IPS-20b (cell line): ENCODE measurements around the gene LGMN.

Experiments used
- H3K27ac ChIP-seq: one replicate; pipeline ENCODE4 v1.5.1; 2013; ENCODE audit warnings: low read length
- H3K27me3 ChIP-seq: 2 replicates; pipeline ENCODE4 v1.6.1; 2013; ENCODE audit warnings: mild to moderate bottlenecking, low read length, inconsistent platforms; ENCODE audit not compliant: insufficient read depth
- H3K36me3 ChIP-seq: 2 replicates; pipeline ENCODE4 v1.6.1; 2013; ENCODE audit warnings: low read depth, mild to moderate bottlenecking, inconsistent platforms, low read length, moderate library complexity; ENCODE audit not compliant: insufficient read depth
- H3K4me1 ChIP-seq: 2 replicates; pipeline ENCODE4 v1.6.1; 2013; ENCODE audit warnings: mild to moderate bottlenecking, control low read depth, inconsistent platforms, low read length, moderate library complexity; ENCODE audit not compliant: insufficient read depth
- H3K4me3 ChIP-seq: 2 replicates; pipeline ENCODE4 v1.5.1; 2013; ENCODE audit warnings: mild to moderate bottlenecking, low read length, inconsistent platforms
- H3K9ac ChIP-seq: 2 replicates; pipeline ENCODE4 v1.6.1; 2013; ENCODE audit warnings: low read depth, mild to moderate bottlenecking, inconsistent platforms, low read length, moderate library complexity
- H3K9me3 ChIP-seq: 2 replicates; pipeline ENCODE4 v1.6.1; 2013; ENCODE audit warnings: mild to moderate bottlenecking, low read depth, low read length, inconsistent platforms; ENCODE audit not compliant: insufficient read depth

The LGMN gene

DNA sequence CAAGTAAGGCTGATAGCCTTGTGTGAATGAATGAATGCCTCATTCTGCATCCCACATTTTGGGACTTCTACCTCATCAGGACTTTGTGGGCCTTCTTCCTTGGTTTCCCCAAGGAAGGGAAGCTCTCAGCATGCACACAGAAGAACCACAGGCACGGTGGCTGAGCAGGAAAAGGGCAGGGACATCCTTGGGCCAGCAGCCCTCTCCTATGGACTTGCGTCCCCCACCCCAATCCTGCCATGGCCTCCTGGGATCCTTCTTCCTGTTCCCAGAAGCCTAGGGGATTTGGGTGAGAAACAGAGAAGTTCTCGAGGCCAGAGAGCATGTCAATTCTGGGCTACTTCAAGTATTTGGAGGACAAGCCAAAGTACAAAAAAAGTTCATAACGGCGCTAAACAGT is 69.7 kb downstream of the LGMN start:
- Histone ChIP-seq H3K27me3 (no peaks in the 10 kb centered on the region), H3K9ac (no peak overlapping the region), H3K4me3 (no peak overlapping the region), H3K36me3 (no peaks in the 10 kb centered on the region), H3K4me1 (no peaks in the 10 kb centered on the region), H3K9me3 (no peaks in the 10 kb centered on the region), H3K27ac (no peak overlapping the region)

- Histone ChIP-seq H3K36me3 (no peaks in the 10 kb centered on the region), H3K9me3 (no peaks in the 10 kb centered on the region), H3K27me3 (no peaks in the 10 kb centered on the region), H3K4me1 (no peaks in the 10 kb centered on the region), H3K27ac (no peak overlapping the region), H3K4me3 (no peak overlapping the region), H3K9ac (no peak overlapping the region)
These were observed 70.5 kb downstream of the LGMN start for GRCh38 chr14:92677955-92678354.

DNA sequence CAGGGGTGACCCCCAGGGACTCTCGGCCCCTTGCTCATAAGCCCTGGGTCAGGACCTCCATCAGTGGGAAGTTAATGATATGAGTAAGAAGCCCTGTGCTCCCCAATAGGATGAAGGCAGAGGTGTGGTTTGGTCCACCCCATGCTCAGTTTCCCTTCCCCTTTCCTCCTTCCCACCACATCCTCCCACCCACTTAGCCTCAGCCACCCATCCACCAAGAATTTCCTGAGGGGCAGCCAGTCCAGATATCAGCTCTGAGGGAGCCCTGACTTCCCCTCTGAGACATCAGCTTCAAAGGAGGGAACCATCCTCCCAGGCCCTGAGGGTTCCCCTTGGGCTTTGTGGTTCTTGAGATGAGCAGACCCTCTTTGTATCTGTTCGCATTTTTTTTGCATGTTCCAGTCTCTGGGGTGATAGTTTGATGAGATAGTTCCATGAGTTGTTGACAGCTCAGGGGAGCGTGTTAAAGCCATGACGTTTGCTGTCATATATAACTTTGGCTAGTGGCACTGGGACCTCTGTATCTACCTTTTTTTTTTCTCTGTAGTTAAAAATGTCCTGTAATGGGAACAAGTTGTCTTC is 71.2 kb downstream of the LGMN start:
- H3K9me3 ChIP-seq = no peaks in the 10 kb centered on the region
- no peak overlapping the region for H3K4me3 ChIP-seq
- no peaks in the 10 kb centered on the region for H3K36me3 ChIP-seq
- H3K4me1 ChIP-seq = no peaks in the 10 kb centered on the region
- H3K9ac ChIP-seq = no peak overlapping the region
- no peaks in the 10 kb centered on the region for H3K27me3 ChIP-seq
- no peak overlapping the region for H3K27ac ChIP-seq

DNA sequence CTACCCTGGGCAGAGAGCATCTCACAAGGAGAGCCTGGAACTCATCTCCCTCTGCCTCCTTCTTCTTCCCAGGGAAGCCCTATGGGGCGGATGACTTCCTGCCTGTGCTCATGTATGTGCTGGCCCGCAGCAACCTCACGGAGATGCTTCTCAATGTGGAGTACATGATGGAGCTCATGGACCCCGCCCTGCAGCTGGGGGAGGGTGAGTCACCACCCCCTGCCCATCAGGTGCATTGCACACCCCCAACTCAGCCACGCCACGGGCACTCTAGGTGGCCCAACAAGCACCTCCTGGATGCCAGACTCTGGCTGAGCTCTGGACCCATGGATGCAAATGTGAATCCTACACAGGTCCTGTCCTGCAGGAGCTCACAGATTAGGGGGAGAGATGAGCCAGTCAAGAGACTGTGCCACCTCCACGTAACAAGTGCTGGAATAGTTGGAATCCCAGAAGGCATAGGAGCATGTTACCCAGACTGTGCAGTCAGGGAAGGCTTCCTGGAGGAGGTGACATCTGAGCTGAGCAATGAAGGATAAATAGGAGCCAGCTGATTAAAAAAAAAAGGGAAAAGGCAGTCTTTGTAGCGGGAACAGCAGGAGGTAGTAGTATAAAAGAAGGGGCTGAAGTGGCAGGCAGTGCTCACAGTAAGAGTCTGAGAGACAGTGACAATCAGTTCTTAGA is 71.9 kb downstream of the LGMN start:
- Histone ChIP-seq H3K9me3 (no peaks in the 10 kb centered on the region), H3K9ac (no peak overlapping the region), H3K27me3 (no peaks in the 10 kb centered on the region), H3K4me1 (no peaks in the 10 kb centered on the region), H3K36me3 (no peaks in the 10 kb centered on the region), H3K4me3 (no peak overlapping the region), H3K27ac (no peak overlapping the region)

DNA sequence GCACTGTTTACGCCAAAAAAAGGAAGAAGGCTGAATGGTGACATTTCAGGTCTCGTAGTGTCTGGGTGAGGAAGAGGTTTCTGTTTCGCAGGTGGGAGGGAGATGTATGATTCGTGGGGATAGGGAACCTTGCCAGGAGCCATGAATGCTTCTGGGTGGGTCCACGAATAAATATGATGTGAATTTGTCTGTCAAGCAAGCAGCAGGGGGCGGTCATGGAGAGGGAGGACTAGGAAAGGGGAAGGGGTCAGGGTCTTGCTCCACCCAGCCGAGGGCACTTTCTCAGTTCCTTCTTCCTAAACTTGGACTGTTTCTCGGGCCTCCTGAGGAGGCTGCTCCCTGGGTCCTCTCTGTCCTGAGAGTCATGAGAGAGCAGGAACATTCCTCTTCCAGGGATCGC is 72.5 kb downstream of the LGMN start:
- Histone ChIP-seq H3K36me3 (no peaks in the 10 kb centered on the region), H3K9ac (no peak overlapping the region), H3K27ac (no peak overlapping the region), H3K27me3 (no peaks in the 10 kb centered on the region), H3K4me1 (no peaks in the 10 kb centered on the region), H3K4me3 (no peak overlapping the region), H3K9me3 (no peaks in the 10 kb centered on the region)

DNA sequence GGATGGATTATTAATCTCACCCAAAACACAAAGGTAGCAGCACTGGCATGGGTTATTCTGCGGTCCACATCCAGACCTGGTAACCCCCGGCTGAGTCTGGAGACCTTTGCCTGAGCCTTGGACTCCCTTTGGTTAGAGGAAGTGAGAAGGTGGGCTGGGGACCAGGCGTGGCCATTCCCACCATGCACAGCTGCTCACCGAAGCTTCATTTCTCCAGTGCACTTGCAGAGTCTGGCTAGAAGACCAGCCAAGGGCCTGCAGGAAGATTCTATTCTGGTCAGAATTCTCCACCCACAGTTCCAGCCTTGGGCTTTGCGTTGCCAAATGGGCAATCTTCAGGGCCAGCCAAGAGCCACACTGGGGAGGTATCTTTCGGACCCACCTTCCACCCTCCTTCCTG is 73.0 kb downstream of the LGMN start:
- Histone ChIP-seq H3K36me3 (no peaks in the 10 kb centered on the region), H3K27me3 (no peaks in the 10 kb centered on the region), H3K27ac (no peak overlapping the region), H3K9ac (no peak overlapping the region), H3K9me3 (no peaks in the 10 kb centered on the region), H3K4me3 (no peak overlapping the region), H3K4me1 (no peaks in the 10 kb centered on the region)

- Histone ChIP-seq H3K9ac (no peak overlapping the region), H3K9me3 (no peaks in the 10 kb centered on the region), H3K4me3 (no peak overlapping the region), H3K27me3 (no peaks in the 10 kb centered on the region), H3K27ac (no peak overlapping the region), H3K4me1 (no peaks in the 10 kb centered on the region), H3K36me3 (no peaks in the 10 kb centered on the region)
These were observed 74.8 kb downstream of the LGMN start for GRCh38 chr14:92673601-92674150.

DNA sequence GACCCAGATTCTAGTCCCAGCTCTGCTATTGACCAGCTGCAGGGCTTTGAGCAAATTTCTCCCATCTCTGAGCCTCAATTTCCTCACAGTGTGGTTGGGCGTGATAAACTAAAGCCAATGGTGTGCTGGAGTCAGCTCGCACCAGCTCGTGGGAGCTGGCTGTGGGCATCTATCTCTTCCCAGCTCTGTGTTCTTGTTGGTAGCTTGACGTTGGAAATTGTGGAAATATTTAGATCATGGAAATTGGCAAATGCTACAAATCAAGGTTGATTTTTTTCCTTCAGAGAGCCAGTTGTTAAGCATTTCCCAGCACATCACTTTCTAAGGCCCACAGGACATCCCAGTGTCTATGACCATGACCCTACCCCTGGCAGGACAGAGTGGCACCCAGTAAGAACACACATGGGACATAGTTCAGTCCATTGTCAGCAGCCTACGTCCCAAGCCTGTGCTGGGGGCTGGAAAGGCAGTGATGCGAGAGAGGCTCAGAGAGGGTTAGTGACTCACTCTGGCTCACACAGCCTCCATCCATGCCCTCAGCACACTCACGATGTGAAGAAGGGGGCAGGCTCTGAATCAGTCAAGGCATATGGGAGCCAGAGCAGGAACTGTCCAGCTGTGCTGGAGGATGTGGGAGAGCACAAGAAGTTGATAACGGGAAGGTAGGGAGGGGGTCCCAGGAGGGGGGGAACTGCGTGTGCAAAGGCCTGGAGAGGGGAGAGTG is 77.6 kb downstream of the LGMN start:
- Histone ChIP-seq H3K4me1 (no peaks in the 10 kb centered on the region), H3K27me3 (no peaks in the 10 kb centered on the region), H3K9me3 (no peaks in the 10 kb centered on the region), H3K9ac (no peak overlapping the region), H3K27ac (no peak overlapping the region), H3K4me3 (no peak overlapping the region), H3K36me3 (no peaks in the 10 kb centered on the region)

- H3K9me3 ChIP-seq = no peaks in the 10 kb centered on the region
- H3K36me3 ChIP-seq = no peaks in the 10 kb centered on the region
- H3K9ac ChIP-seq = no peak overlapping the region
- no peak overlapping the region for H3K4me3 ChIP-seq
- H3K27me3 ChIP-seq = no peaks in the 10 kb centered on the region
- no peaks in the 10 kb centered on the region for H3K4me1 ChIP-seq
- H3K27ac ChIP-seq = no peak overlapping the region
These were observed 78.3 kb downstream of the LGMN start for GRCh38 chr14:92670160-92670559.

DNA sequence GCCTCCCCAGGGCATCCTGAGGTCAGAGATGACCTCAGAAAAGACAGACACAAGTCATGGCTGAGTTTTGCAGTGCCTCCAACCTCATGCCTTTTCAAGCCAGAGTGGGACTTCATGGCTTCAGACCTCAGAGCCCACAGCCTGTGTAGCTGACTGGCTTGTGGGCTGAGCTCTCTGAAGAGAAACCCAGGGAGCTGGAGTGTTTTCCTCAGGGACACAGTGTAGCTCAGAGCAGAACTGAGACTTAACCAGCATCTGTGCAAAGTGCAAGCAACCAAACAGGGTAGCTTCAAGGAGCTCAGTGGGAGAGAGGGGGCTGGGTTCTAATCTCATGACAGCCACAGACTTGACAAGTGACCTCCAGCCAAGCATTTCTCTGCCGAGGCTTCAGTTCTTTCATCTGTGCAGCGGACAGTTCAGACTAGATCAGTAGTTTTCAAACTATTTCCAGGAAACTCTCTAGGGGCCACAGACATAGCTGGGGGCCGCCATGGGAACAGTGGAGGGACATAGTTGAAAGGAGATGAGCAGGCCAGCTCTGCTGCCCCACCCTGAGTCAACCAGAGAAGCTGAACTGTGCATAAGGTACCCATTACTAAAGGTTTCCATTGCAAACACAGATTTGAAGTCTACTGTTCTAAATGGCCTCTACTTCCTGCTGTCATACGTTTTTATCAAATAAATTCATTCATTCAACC is 80.0 kb downstream of the LGMN start:
- Histone ChIP-seq H3K36me3 (no peaks in the 10 kb centered on the region), H3K27ac (no peak overlapping the region), H3K9ac (no peak overlapping the region), H3K4me3 (no peak overlapping the region), H3K4me1 (no peaks in the 10 kb centered on the region), H3K9me3 (no peaks in the 10 kb centered on the region), H3K27me3 (no peaks in the 10 kb centered on the region)

- Histone ChIP-seq H3K4me1 (no peaks in the 10 kb centered on the region), H3K27me3 (no peaks in the 10 kb centered on the region)
These were observed 82.2 kb downstream of the LGMN start for GRCh38 chr14:92666251-92666650.

More at GRCh38 chr14:92666251-92666650, 82.2 kb downstream of the LGMN start:
- Histone ChIP-seq H3K9me3 (no peaks in the 10 kb centered on the region), H3K4me3 (no peak overlapping the region), H3K36me3 (no peaks in the 10 kb centered on the region), H3K9ac (no peak overlapping the region), H3K27ac (no peak overlapping the region)
